Caco-2 (cell line): Measurements from ENCODE around the gene RRAS. TPM values are rescaled to one million over a fixed set of nuclear protein-coding genes. Genes with fewer than 3 reads are reported as not detected.

Experiments used
- BruUV-seq: library from RNA; stranded (reverse); fragments of 400-500 nt; replicated peaks from 2 replicates; lab custom pipeline; 2021; lab: Mats Ljungman, UMichigan
- CTCF ChIA-PET: fragments of 300-600 bp; sonication (Branson Sonifier 250); formaldehyde crosslinking; loops from one replicate; lab custom pipeline; 2022; ENCODE audit warnings: antibody characterized with exemption; lab: Charles Lee
- POLR2A ChIA-PET: fragments of 300-600 bp; sonication (Branson Sonifier 250); formaldehyde crosslinking; loops from one replicate; lab custom pipeline; 2022; ENCODE audit warnings: antibody characterized with exemption; lab: Charles Lee
- DNase-seq, 2 experiments: peaks; one replicate each; pipeline versions ENCODE4 v3.0.0 to v3.0.0-alpha.2; 2020 to 2022
- H3K27me3 ChIP-seq: replicated peaks from 2 replicates; pipeline ENCODE4 v1.6.0; 2011; ENCODE audit warnings: low read length; ENCODE audit not compliant: control insufficient read depth, insufficient read depth
- H3K36me3 ChIP-seq: 2 replicates; pipeline ENCODE4 v1.5.1; 2011; ENCODE audit warnings: low read length; ENCODE audit not compliant: control insufficient read depth, insufficient read depth
- H3K4me1 ChIP-seq: fragments of 250-450 bp; sonication (Bioruptor Pico); 2 replicates; pipeline ENCODE4 v1.5.1; 2020; ENCODE audit warnings: mild to moderate bottlenecking
- H3K4me3 ChIP-seq: 2 replicates; pipeline ENCODE4 v1.5.1; 2011; ENCODE audit warnings: low read depth, mild to moderate bottlenecking, control low read depth, low read length
- H3K9me3 ChIP-seq: fragments of 250-450 bp; sonication (Bioruptor Pico); 2 replicates; pipeline ENCODE4 v1.5.1; 2020; ENCODE audit warnings: mild to moderate bottlenecking, moderate library complexity
- H3K27ac Mint-ChIP-seq: one replicate; pipeline ENCODE4 v1.8.0; 2022; ENCODE audit warnings: mixed read lengths; ENCODE audit not compliant: unreplicated experiment
- H3K27me3 Mint-ChIP-seq: one replicate; pipeline ENCODE4 v1.8.0; 2022; ENCODE audit warnings: mixed read lengths; ENCODE audit not compliant: insufficient read depth, unreplicated experiment
- H3K36me3 Mint-ChIP-seq: one replicate; pipeline ENCODE4 v1.8.0; 2022; ENCODE audit warnings: mild to moderate bottlenecking, mixed read lengths; ENCODE audit not compliant: insufficient read depth, unreplicated experiment
- H3K4me1 Mint-ChIP-seq: one replicate; pipeline ENCODE4 v1.8.0; 2022; ENCODE audit warnings: low read depth, mixed read lengths; ENCODE audit not compliant: unreplicated experiment
- H3K4me3 Mint-ChIP-seq: one replicate; pipeline ENCODE4 v1.8.0; 2022; ENCODE audit warnings: mild to moderate bottlenecking, moderate library complexity, mixed read lengths; ENCODE audit not compliant: unreplicated experiment
- H3K9me3 Mint-ChIP-seq: one replicate; pipeline ENCODE4 v1.8.0; 2022; ENCODE audit warnings: mixed read lengths; ENCODE audit not compliant: unreplicated experiment
- intact Hi-C: fragments of 100-400 bp; cut with micrococcal nuclease; formaldehyde crosslinking; loops from one replicate; pipeline ENCODE4 v1.10.0; 2022; ENCODE audit not compliant: unreplicated experiment
- total RNA-seq: library from RNA; stranded (reverse); gene quantifications from 2 replicates; pipeline ENCODE4 v1.2.3, GENCODE V29; 2022
- TF ChIP-seq, protein P1 (sequence below), 2 experiments: fragments of 200-600 bp in 1 of 2; IDR thresholded peaks; 1 replicate in 1 of 2; 2 replicates in 1 of 2; pipeline versions ENCODE4 v1.5.1 to v1.8.0; 2011 to 2022; ENCODE audit warnings: antibody characterized with exemption in 1 of 2, control low read depth in 1 of 2, inconsistent platforms in 1 of 2, low read depth in 1 of 2, low read length in 1 of 2, mild to moderate bottlenecking in 1 of 2, moderate library complexity in 1 of 2; ENCODE audit not compliant: insufficient read depth in 1 of 2, severe bottlenecking in 1 of 2, unreplicated experiment in 1 of 2

RRAS gene
- total RNA-seq, 1 experiment from 2014 or later, result 10.6 TPM

DNA sequence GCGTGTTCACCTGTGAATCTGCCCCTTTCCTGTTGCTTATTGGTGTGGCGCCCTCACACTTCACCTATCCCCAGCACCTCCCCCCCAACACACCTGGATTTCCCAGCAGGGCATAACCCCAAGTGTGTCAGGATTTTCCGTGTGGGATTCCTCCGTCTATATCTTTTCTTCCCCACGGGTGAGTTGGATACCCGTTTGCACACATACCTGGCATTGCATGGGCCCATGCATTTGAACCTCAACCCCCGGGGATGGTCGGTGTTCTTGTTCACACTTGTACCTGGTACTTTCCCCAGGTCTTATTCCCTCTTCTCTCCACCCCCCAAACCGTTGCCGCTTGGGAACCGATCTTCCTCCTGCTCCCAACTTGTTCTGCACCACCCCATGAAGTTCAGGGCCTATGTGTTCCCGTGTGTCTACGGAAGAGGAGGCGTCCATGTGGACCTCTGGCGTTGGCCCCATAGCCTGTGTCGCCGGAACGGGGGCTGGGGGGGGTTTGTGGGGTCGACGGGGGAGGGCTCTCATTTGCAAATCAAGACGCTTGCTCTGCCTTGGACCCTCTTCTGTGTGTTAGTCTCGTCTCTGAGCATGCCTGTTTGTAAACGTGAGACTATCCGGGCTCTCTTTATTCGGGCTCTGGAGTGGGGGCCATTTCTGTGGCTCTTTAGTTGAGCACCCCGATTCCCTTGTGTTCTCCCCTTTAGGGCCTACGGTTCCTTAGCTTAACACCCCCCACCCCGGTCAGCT lies 47.3 kb downstream of the RRAS start:
- no TSS peak for BruUV-seq
- TF ChIP-seq, protein P1, sequence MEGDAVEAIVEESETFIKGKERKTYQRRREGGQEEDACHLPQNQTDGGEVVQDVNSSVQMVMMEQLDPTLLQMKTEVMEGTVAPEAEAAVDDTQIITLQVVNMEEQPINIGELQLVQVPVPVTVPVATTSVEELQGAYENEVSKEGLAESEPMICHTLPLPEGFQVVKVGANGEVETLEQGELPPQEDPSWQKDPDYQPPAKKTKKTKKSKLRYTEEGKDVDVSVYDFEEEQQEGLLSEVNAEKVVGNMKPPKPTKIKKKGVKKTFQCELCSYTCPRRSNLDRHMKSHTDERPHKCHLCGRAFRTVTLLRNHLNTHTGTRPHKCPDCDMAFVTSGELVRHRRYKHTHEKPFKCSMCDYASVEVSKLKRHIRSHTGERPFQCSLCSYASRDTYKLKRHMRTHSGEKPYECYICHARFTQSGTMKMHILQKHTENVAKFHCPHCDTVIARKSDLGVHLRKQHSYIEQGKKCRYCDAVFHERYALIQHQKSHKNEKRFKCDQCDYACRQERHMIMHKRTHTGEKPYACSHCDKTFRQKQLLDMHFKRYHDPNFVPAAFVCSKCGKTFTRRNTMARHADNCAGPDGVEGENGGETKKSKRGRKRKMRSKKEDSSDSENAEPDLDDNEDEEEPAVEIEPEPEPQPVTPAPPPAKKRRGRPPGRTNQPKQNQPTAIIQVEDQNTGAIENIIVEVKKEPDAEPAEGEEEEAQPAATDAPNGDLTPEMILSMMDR (IDR thresholded peaks at IDR 0.05; ENCODE audit: insufficient read depth in 1 of 2, low read depth in 1 of 2, low read length in 1 of 2, severe bottlenecking in 1 of 2, unreplicated experiment in 1 of 2), result no peak
- peaks cover 29% of the 10 kb centered on the region for H3K4me1 Mint-ChIP-seq
- H3K4me3 Mint-ChIP-seq, result peak overlapping the region; percentile 74
- H3K4me1 ChIP-seq, result peaks cover 10% of the 10 kb centered on the region
- peaks cover 41% of the 10 kb centered on the region for H3K36me3 Mint-ChIP-seq
- H3K36me3 ChIP-seq, result peaks cover 1% of the 10 kb centered on the region
- H3K27me3 ChIP-seq, result no peaks in the 10 kb centered on the region
- POLR2A ChIA-PET, result interaction anchor here (1.2 kb wide), 1 partner anchor 48 kb away, joined by 6 read pairs; the partner anchor contains the start of gene RRAS
- H3K27ac Mint-ChIP-seq, result peak overlapping the region; percentile 82
- H3K27me3 Mint-ChIP-seq, result no peaks in the 10 kb centered on the region
- peak overlapping the region; percentile 99 for H3K4me3 ChIP-seq
- CTCF ChIA-PET, result no interaction called here
- intact Hi-C loops, result loop anchor here (1.0 kb wide), 1 partner anchor 84 kb away; no protein-coding TSS in a partner anchor
- no peaks in the 10 kb centered on the region for H3K9me3 ChIP-seq
- no peaks in the 10 kb centered on the region for H3K9me3 Mint-ChIP-seq
- no peak for DNase-seq

DNA sequence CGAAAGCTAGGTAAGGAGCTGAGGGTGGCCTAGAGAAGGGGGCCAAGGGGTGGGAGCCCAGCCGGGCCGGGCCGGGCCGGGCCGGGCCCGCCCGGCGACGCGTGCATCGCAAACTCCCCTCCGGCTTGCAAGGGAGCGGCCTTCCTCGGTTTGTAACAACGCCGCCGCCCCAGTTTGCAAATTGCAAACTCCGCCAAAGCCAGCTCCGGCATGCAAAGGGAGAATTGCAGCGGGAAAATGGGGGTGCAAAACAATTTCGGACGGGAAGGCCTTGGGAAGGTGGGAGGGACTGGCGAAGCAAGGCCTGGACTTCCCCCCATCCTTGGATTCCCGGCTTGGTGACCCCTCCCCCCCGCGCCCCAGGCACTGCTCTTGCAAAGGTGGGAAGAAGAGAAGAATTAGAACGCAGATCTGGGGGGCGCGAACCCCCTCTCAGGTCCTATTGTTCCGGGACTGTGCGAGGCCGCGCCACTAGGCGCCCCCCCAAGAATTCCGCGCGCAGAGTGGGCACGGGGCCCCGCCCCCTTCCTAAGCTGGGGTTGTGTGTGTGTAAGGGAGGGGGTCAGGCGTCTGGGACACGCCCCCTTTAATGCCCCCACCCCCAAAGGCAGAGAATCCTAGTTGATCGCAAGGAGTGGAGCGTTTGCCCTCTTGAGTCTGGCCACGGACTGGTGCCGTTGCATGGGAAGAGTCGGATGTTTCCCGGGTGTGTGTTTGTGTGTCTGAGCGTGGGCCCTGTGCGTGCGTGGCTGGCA lies 48.0 kb downstream of the RRAS start:
- TSS peak; percentile 11 for BruUV-seq
- Histone ChIP-seq H3K27me3 (no peaks in the 10 kb centered on the region), H3K36me3 (peaks cover 1% of the 10 kb centered on the region), H3K4me3 (peak overlapping the region; percentile 99), H3K9me3 (no peaks in the 10 kb centered on the region), H3K4me1 (peaks cover 10% of the 10 kb centered on the region)
- TF ChIP-seq, protein P1 (IDR thresholded peaks at IDR 0.05; ENCODE audit: insufficient read depth in 1 of 2, low read depth in 1 of 2, low read length in 1 of 2, severe bottlenecking in 1 of 2, unreplicated experiment in 1 of 2), result no peak
- peak in 1 of 2 experiments; percentile 57 for DNase-seq
- Mint-ChIP-seq H3K4me1 (peaks cover 29% of the 10 kb centered on the region), H3K9me3 (no peaks in the 10 kb centered on the region), H3K27ac (peak overlapping the region; percentile 82), H3K36me3 (peaks cover 35% of the 10 kb centered on the region), H3K4me3 (peak overlapping the region; percentile 74), H3K27me3 (no peaks in the 10 kb centered on the region)
- ChIA-PET CTCF (interaction anchor here (2.4 kb wide), 1 partner anchor 48 kb away, joined by 9 read pairs; the partner anchor contains the start of gene RRAS), POLR2A (interaction anchor here (0.6 to 0.7 kb wide), 2 partner anchors 83 to 122 kb away, joined by 3 to 13 read pairs; no protein-coding TSS in a partner anchor)
- intact Hi-C loops, result loop anchor here (1.0 kb wide), 1 partner anchor 84 kb away; no protein-coding TSS in a partner anchor
